ENCODE data around the gene VPS8. TPM values are rescaled to one million over a fixed set of nuclear protein-coding genes. Genes with fewer than 3 reads are reported as not detected.

The VPS8 gene
- total and polyA plus RNA-seq, 2 of the 8 experiments (the other 6 are each of a cell fraction or from before 2014, with no cell fraction given) = 13.0 to 41.0 TPM

DNA sequence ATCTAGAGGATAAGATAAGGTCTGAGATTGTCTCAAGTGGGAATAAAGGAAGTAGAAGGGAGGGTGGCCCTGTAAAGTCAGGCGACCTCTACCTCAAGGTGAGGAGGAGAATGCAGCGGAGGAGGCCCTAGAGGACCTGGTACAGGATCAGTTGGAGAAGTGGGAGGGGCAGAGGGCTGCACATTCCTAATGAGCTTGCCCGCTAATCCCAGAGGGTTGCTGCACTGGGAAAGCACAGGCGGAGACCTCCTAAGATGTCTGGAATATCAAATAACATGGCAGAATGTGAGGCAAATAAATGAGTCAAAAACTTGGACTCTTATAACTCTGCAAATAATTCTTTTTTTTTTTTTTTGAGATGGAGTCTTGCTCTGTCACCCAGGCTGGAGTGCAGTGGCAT, 30.2 kb upstream of the VPS8 start:
- Histone ChIP-seq H3K18ac (ENCODE audit: extremely low read depth, low read length) (no peak overlapping the region), H3K79me2 (ENCODE audit: control insufficient read depth in 1 of 2, insufficient read depth in 2 of 2, low read length in 2 of 2) (no peaks in the 10 kb centered on the region), H2BK120ac (replicated peaks; ENCODE audit: low read depth, low read length) (no peak overlapping the region), H3K79me1 (ENCODE audit: low read depth, low read length) (no peaks in the 10 kb centered on the region), H3K4me3 (ENCODE audit: extremely low read depth in 1 of 4, insufficient read depth in 2 of 4, low read depth in 3 of 4, low read length in 4 of 4) (no peak overlapping the region), H3K36me3 (ENCODE audit: control insufficient read depth in 2 of 4, insufficient read depth in 4 of 4, low read length in 3 of 4) (no peaks in the 10 kb centered on the region), H2AFZ (ENCODE audit: low read length) (no peak overlapping the region), H3K27me3 (replicated peaks in 1 of 4; ENCODE audit: control insufficient read depth in 3 of 4, extremely low read depth in 1 of 4, insufficient read depth in 3 of 4, low read length in 3 of 4) (no peaks in the 10 kb centered on the region; a peak in 2 of 7 replicates), H4K91ac (replicated peaks; ENCODE audit: insufficient read length, low read length) (no peak overlapping the region), H3K9ac (replicated peaks in 1 of 4; ENCODE audit: extremely low read depth in 1 of 4, low read depth in 3 of 4, low read length in 3 of 4) (no peak overlapping the region), H2BK15ac (ENCODE audit: low read length) (no peak overlapping the region), H3K9me3 (ENCODE audit: insufficient read depth in 2 of 2, low read depth in 1 of 2, low read length in 1 of 2) (no peaks in the 10 kb centered on the region), H4K8ac (ENCODE audit: extremely low read depth, insufficient read depth, low read length) (no peak overlapping the region), H2AK5ac (ENCODE audit: low read depth, low read length) (no peak overlapping the region), H3K23ac (ENCODE audit: insufficient read length) (no peak overlapping the region), H4K5ac (ENCODE audit: insufficient read length, low read depth, low read length) (no peak overlapping the region), H3K56ac (replicated peaks; ENCODE audit: insufficient read length, low read depth, low read length) (no peak overlapping the region), H3K23me2 (ENCODE audit: low read depth, low read length) (no peaks in the 10 kb centered on the region), H2BK20ac (ENCODE audit: low read length) (no peak overlapping the region), H3K4ac (replicated peaks; ENCODE audit: insufficient read length, low read depth, low read length) (no peak overlapping the region), H2BK12ac (ENCODE audit: low read depth, low read length) (no peak overlapping the region), H3K4me1 (replicated peaks in 1 of 4; ENCODE audit: control insufficient read depth in 3 of 4, insufficient read depth in 4 of 4, low read length in 3 of 4) (peaks cover 0 to 3% (median 2%) of the 10 kb centered on the region in 4 experiments; a peak in 1 of 7 replicates), H3K4me2 (ENCODE audit: insufficient read depth in 1 of 2, low read depth in 2 of 2, low read length in 2 of 2) (no peak overlapping the region), H2BK5ac (ENCODE audit: low read depth, low read length) (no peak overlapping the region), H3K14ac (ENCODE audit: insufficient read length) (no peak overlapping the region), H4K20me1 (replicated peaks in 1 of 2; ENCODE audit: control insufficient read depth in 1 of 2, insufficient read depth in 2 of 2, low read length in 2 of 2) (no peaks in the 10 kb centered on the region), H3K27ac (ENCODE audit: low read depth, low read length) (no peak overlapping the region)
- ChIA-PET CTCF (ENCODE audit: partially characterized antibody) (interaction anchor here (0.6 to 1.8 kb wide), 4 partner anchors 14 to 239 kb away, joined by 3 to 5 read pairs (median 4); no protein-coding TSS in a partner anchor), POLR2A (ENCODE audit: partially characterized antibody) (interaction anchor here (0.7 to 1.1 kb wide), 2 partner anchors 199 to 220 kb away, joined by 3 to 6 read pairs; partner anchors contain the start of gene EPHB3)
- WGBS, 2 experiments (ENCODE audit: extremely low coverage in 1 of 2, insufficient coverage in 1 of 2, insufficient read length in 1 of 2, insufficient replicate concordance in 2 of 2, low coverage in 1 of 2, low lambda C conversion rate in 2 of 2, missing lambda C conversion rate in 1 of 2) = 82% methylated on average over 4 of the region's 4 CpGs; no CpG with 5 or more reads in 1 of the 2 experiments
- DNase-seq (ENCODE audit: low read depth in 1 of 2, low spot score in 2 of 2) = no peak
- FAIRE-seq = no peak
- TF ChIP-seq RXRA (IDR thresholded peaks at IDR 0.05; ENCODE audit: insufficient read depth, low read depth, low read length) (no peak), TAF7 (optimal IDR thresholded peaks at IDR 0.05; ENCODE audit: borderline replicate concordance, low read depth, low read length) (no peak), EGR1 (IDR thresholded peaks at IDR 0.05; ENCODE audit: borderline replicate concordance, low read depth, low read length) (no peak), POU5F1 (IDR thresholded peaks at IDR 0.05; ENCODE audit: low read depth, low read length) (no peak)
